DOHH2 (cell line): ENCODE data around the gene TSSK6.

Experiments
- H3F3A ChIP-seq: fragments of 200-600 bp; sonication (generic), shearing (Covaris generic); 2 replicates; pipeline ENCODE4 v1.6.0; 2016; ENCODE audit warnings: antibody characterized with exemption, mild to moderate bottlenecking; ENCODE audit not compliant: control insufficient read depth, insufficient read depth
- H3K27ac ChIP-seq: fragments of 200-600 bp; sonication (generic); 2 replicates; pipeline ENCODE4 v1.5.1; 2014; ENCODE audit warnings: low read depth, mild to moderate bottlenecking, low read length, moderate library complexity
- H3K27me3 ChIP-seq: fragments of 200-600 bp; sonication (generic); 2 replicates; pipeline ENCODE4 v1.6.1; 2014; ENCODE audit warnings: mild to moderate bottlenecking, low read length, mixed read lengths; ENCODE audit not compliant: control insufficient read depth
- H3K36me3 ChIP-seq: fragments of 200-600 bp; sonication (generic); 2 replicates; pipeline ENCODE4 v1.6.1; 2014; ENCODE audit warnings: mild to moderate bottlenecking, low read length, moderate library complexity, mixed read lengths; ENCODE audit not compliant: control insufficient read depth
- H3K4me1 ChIP-seq: fragments of 200-600 bp; sonication (generic); 2 replicates; pipeline ENCODE4 v1.6.1; 2014; ENCODE audit warnings: mild to moderate bottlenecking, low read length, mixed read lengths; ENCODE audit not compliant: control insufficient read depth
- H3K4me2 ChIP-seq: fragments of 200-600 bp; sonication (generic); 2 replicates; pipeline ENCODE4 v1.6.0; 2014; ENCODE audit warnings: mild to moderate bottlenecking, low read length, moderate library complexity
- H3K4me3 ChIP-seq: fragments of 200-600 bp; sonication (generic); 2 replicates; pipeline ENCODE4 v1.5.1; 2014; ENCODE audit warnings: mild to moderate bottlenecking, low read length, mixed read lengths
- H3K79me2 ChIP-seq: fragments of 200-600 bp; sonication (generic); 2 replicates; pipeline ENCODE4 v1.6.1; 2014; ENCODE audit warnings: mild to moderate bottlenecking, low read length, mixed read lengths; ENCODE audit not compliant: control insufficient read depth
- H3K9me2 ChIP-seq: fragments of 200-600 bp; sonication (generic); replicated peaks from 2 replicates; pipeline ENCODE4 v1.6.1; 2014; ENCODE audit warnings: mild to moderate bottlenecking, low read length, mixed read lengths; ENCODE audit not compliant: control insufficient read depth
- H3K9me3 ChIP-seq: fragments of 200-600 bp; sonication (generic); 2 replicates; pipeline ENCODE4 v1.6.1; 2014; ENCODE audit warnings: antibody characterized with exemption, low read length, mixed read lengths; ENCODE audit not compliant: control insufficient read depth, insufficient read depth
- H4K20me1 ChIP-seq: fragments of 200-600 bp; sonication (generic); 2 replicates; pipeline ENCODE4 v1.6.0; 2014; ENCODE audit warnings: low read depth, mild to moderate bottlenecking, antibody characterized with exemption, low read length, moderate library complexity; ENCODE audit not compliant: control insufficient read depth, insufficient read depth
- CTCF ChIP-seq: fragments of 200-600 bp; sonication (generic); IDR thresholded peaks from one replicate; pipeline ENCODE4 v1.5.1; 2014; ENCODE audit warnings: antibody characterized with exemption, mild to moderate bottlenecking, low read depth, low read length; ENCODE audit not compliant: poor library complexity, severe bottlenecking
- EZH2phosphoT487 ChIP-seq: fragments of 200-600 bp; sonication (generic); IDR thresholded peaks from 2 replicates; pipeline ENCODE4 v1.6.1; 2017; ENCODE audit warnings: borderline replicate concordance, mild to moderate bottlenecking, antibody characterized with exemption, low read length, moderate library complexity, mixed read lengths

TSSK6 gene

GRCh38 chr19:19529783-19530422 is 14.6 kb upstream of the TSSK6 start:
- Histone ChIP-seq H3K36me3 (peaks cover 44% of the 10 kb centered on the region), H3K79me2 (peaks cover 17% of the 10 kb centered on the region), H4K20me1 (no peaks in the 10 kb centered on the region), H3F3A (peaks cover 10% of the 10 kb centered on the region), H3K4me3 (no peak overlapping the region), H3K9me2 (no peaks in the 10 kb centered on the region), H3K27me3 (no peaks in the 10 kb centered on the region), H3K27ac (no peak overlapping the region), H3K4me1 (peaks cover 36% of the 10 kb centered on the region), H3K4me2 (no peak overlapping the region), H3K9me3 (no peaks in the 10 kb centered on the region)
- TF ChIP-seq CTCF = no peak
- TF ChIP-seq EZH2phosphoT487 = no peak

GRCh38 chr19:19528721-19529490 is 13.6 kb upstream of the TSSK6 start, which contains the start of gene YJEFN3:
Gene YJEFN3 (plus strand): TSS chr19:19528911. CDS start chr19:19528933, 22 bp downstream.
- Histone ChIP-seq H3F3A (peaks cover 10% of the 10 kb centered on the region), H3K27ac (no peak within 1 kb of the TSS), H3K36me3 (peaks cover 53% of the 10 kb centered on the region), H4K20me1 (no peaks in the 10 kb centered on the region), H3K79me2 (peaks cover 27% of the 10 kb centered on the region), H3K9me2 (no peaks in the 10 kb centered on the region), H3K4me3 (no peak within 1 kb of the TSS), H3K4me2 (no peak within 1 kb of the TSS), H3K4me1 (peaks cover 46% of the 10 kb centered on the region), H3K9me3 (no peaks in the 10 kb centered on the region), H3K27me3 (no peaks in the 10 kb centered on the region)
- TF ChIP-seq EZH2phosphoT487 (no peak), CTCF (no peak)

- no peaks in the 10 kb centered on the region for H3K9me3 ChIP-seq
- H3K27ac ChIP-seq = no peak overlapping the region
- H3K9me2 ChIP-seq = no peaks in the 10 kb centered on the region
- H3K4me3 ChIP-seq = no peak overlapping the region
- H4K20me1 ChIP-seq = no peaks in the 10 kb centered on the region
- H3K36me3 ChIP-seq = peaks cover 61% of the 10 kb centered on the region
- no peaks in the 10 kb centered on the region for H3K27me3 ChIP-seq
- peaks cover 12% of the 10 kb centered on the region for H3F3A ChIP-seq
- no peak overlapping the region for H3K4me2 ChIP-seq
- TF ChIP-seq CTCF (no peak), EZH2phosphoT487 (no peak)
- H3K4me1 ChIP-seq = peaks cover 55% of the 10 kb centered on the region
- peaks cover 36% of the 10 kb centered on the region for H3K79me2 ChIP-seq
Measured at GRCh38 chr19:19527674-19528625, 12.6 kb upstream of the TSSK6 start.
